Glutamatergic neuron (in vitro differentiated cells): ENCODE data around the gene ZSCAN5A. TPM values are rescaled to one million over a fixed set of nuclear protein-coding genes. Genes with fewer than 3 reads are reported as not detected.

Experiments used
- DNase-seq: peaks from one replicate; pipeline ENCODE4 v3.0.0; 2022
- H3K27ac Mint-ChIP-seq: one replicate; pipeline ENCODE4 v1.8.0; 2020; ENCODE audit warnings: mild to moderate bottlenecking, mixed read lengths, inconsistent platforms; ENCODE audit not compliant: unreplicated experiment
- H3K27me3 Mint-ChIP-seq: one replicate; pipeline ENCODE4 v1.8.0; 2020; ENCODE audit warnings: mild to moderate bottlenecking, moderate library complexity, mixed read lengths, inconsistent platforms; ENCODE audit not compliant: unreplicated experiment
- H3K36me3 Mint-ChIP-seq: one replicate; pipeline ENCODE4 v1.8.0; 2020; ENCODE audit warnings: mild to moderate bottlenecking, mixed read lengths, inconsistent platforms; ENCODE audit not compliant: unreplicated experiment
- H3K4me1 Mint-ChIP-seq: one replicate; pipeline ENCODE4 v1.8.0; 2020; ENCODE audit warnings: mild to moderate bottlenecking, low read depth, mixed read lengths, inconsistent platforms; ENCODE audit not compliant: unreplicated experiment
- H3K4me3 Mint-ChIP-seq: one replicate; pipeline ENCODE4 v1.8.0; 2020; ENCODE audit warnings: mild to moderate bottlenecking, mixed read lengths, inconsistent platforms; ENCODE audit not compliant: unreplicated experiment
- H3K9me3 Mint-ChIP-seq: one replicate; pipeline ENCODE4 v1.8.0; 2020; ENCODE audit warnings: mild to moderate bottlenecking, moderate library complexity, mixed read lengths, inconsistent platforms; ENCODE audit not compliant: unreplicated experiment
- CTCF ChIP-seq: fragments of 200-600 bp; sonication (generic); IDR thresholded peaks from one replicate; pipeline ENCODE4 v1.5.0; 2021; ENCODE audit not compliant: partially characterized antibody, unreplicated experiment
- total RNA-seq: library from RNA; stranded (reverse); fragmentation: NEBNext Ultra II Directional; extraction: Animal tissue kit (Norgen Biotek cat#: 25700); gene quantifications from one replicate; pipeline ENCODE4 v1.2.1, GENCODE V29; 2021; ENCODE audit not compliant: unreplicated experiment

ZSCAN5A gene
- total RNA-seq, 1 donor from 2014 or later: 13.1 TPM

GRCh38 chr19:56333506-56333905 lies 18.9 kb upstream of the ZSCAN5A start:
- TF ChIP-seq CTCF: peak; percentile 75
- DNase-seq: peak; percentile 24
- Mint-ChIP-seq H3K4me3 (no peak overlapping the region), H3K9me3 (peaks cover 5% of the 10 kb centered on the region), H3K36me3 (peaks cover 5% of the 10 kb centered on the region), H3K27me3 (peaks cover 3% of the 10 kb centered on the region), H3K27ac (no peak overlapping the region), H3K4me1 (no peaks in the 10 kb centered on the region)

DNA sequence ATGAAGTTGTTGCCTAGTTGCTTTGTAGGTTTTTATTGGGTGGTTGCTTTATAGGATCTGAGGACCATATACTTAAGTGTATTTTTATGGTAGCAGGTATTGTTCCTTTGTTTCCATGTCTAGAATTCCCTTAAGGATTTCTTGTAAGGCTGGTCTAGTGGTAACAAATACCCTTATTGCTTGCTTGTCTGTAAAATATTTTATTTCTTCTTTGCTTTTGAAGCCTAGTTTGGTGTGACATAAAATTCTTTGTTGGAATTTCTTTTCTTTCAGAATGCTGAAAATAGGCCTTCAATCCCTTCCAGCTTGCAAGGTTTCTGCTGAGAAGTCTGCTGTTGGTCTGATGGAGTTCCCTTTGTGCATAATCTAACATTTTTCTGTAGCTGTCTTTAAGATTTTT lies 18.1 kb upstream of the ZSCAN5A start:
- Mint-ChIP-seq H3K36me3 (peaks cover 5% of the 10 kb centered on the region), H3K9me3 (peaks cover 2% of the 10 kb centered on the region), H3K27me3 (peaks cover 3% of the 10 kb centered on the region), H3K4me3 (no peak overlapping the region), H3K4me1 (no peaks in the 10 kb centered on the region), H3K27ac (no peak overlapping the region)
- no peak for DNase-seq
- TF ChIP-seq CTCF: no peak

DNA sequence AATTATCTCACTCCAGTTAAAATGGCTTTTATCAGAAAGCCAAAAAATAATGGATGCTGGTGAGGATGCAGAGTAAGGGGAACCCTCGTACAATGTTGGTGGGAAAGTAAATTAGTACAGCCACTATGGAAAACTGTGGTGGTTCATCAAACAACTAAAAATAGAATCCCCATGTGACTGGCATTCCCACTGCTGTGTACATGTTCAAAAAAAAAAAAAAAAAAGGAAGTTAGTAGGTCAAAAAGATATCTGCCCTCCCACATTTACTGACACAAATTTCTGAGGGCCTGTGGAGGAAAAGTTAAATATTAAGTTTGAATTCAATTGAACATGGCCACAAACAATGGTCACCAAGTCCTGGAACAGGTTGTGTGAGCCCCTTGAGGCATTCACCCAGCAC lies 9.8 kb upstream of the ZSCAN5A start:
- no peak for TF ChIP-seq CTCF
- Mint-ChIP-seq H3K4me3 (no peak overlapping the region), H3K4me1 (no peaks in the 10 kb centered on the region), H3K9me3 (peaks cover 2% of the 10 kb centered on the region), H3K27ac (no peak overlapping the region), H3K27me3 (peaks cover 5% of the 10 kb centered on the region), H3K36me3 (no peaks in the 10 kb centered on the region)
- DNase-seq: no peak

- H3K27me3 Mint-ChIP-seq: peaks cover 9% of the 10 kb centered on the region
Measured at GRCh38 chr19:56321989-56322440, 7.4 kb upstream of the ZSCAN5A start.

More at GRCh38 chr19:56321989-56322440, 7.4 kb upstream of the ZSCAN5A start:
- no peaks in the 10 kb centered on the region for H3K36me3 Mint-ChIP-seq
- H3K27ac Mint-ChIP-seq: no peak overlapping the region
- no peak overlapping the region for H3K4me3 Mint-ChIP-seq
- H3K9me3 Mint-ChIP-seq: peaks cover 2% of the 10 kb centered on the region
- no peak for TF ChIP-seq CTCF
- no peaks in the 10 kb centered on the region for H3K4me1 Mint-ChIP-seq
- DNase-seq: no peak
